Measurements from ENCODE around the gene DNM2.
A peak's percentile ranks its signal among the peaks of the same experiment; 100 is the strongest.
"Not testable (repeated sequence)": the region's sequence is repeated elsewhere in the genome, so short reads cannot be mapped to it uniquely, and the experiment has no call there.

DNM2 gene

GRCh38 chr19:10835754-10836478 lies 118.0 kb downstream of the DNM2 start, which contains the start of gene TMED1:
TSS of gene TMED1 (minus strand) at chr19:10836212. CDS start at chr19:10836191, 21 bp downstream.
- peak; percentile 100 for DNase-seq

- DNase-seq = peak; percentile 99
Measured at GRCh38 chr19:10836479-10837330, 118.8 kb downstream of the DNM2 start.

GRCh38 chr19:10837649-10838048 lies 119.8 kb downstream of the DNM2 start:
- DNase-seq = not testable (repeated sequence)

GRCh38 chr19:10838377-10838776 lies 120.5 kb downstream of the DNM2 start:
- no peak for DNase-seq

GRCh38 chr19:10839114-10840050 lies 121.5 kb downstream of the DNM2 start:
- no peak for DNase-seq

GRCh38 chr19:10842788-10843187 lies 124.9 kb downstream of the DNM2 start:
- DNase-seq = no peak

- DNase-seq = no peak
Measured at GRCh38 chr19:10846500-10847202, 128.8 kb downstream of the DNM2 start.

- DNase-seq = no peak
Measured at GRCh38 chr19:10848230-10848856, 130.5 kb downstream of the DNM2 start, which contains the start of gene C19orf38. TSS of gene C19orf38 (plus strand) at chr19:10848415. CDS start at chr19:10848509, 94 bp downstream.

- no peak for DNase-seq
Measured at GRCh38 chr19:10850631-10851030, 132.8 kb downstream of the DNM2 start.

- no peak for DNase-seq
Measured at GRCh38 chr19:10852098-10852800, 134.4 kb downstream of the DNM2 start.

GRCh38 chr19:10852941-10853340 lies 135.1 kb downstream of the DNM2 start:
- DNase-seq = no peak

GRCh38 chr19:10854350-10855089 lies 136.6 kb downstream of the DNM2 start:
- no peak for DNase-seq

GRCh38 chr19:10855879-10856522 lies 138.1 kb downstream of the DNM2 start:
- DNase-seq = no peak

- DNase-seq = not testable (repeated sequence)
Measured at GRCh38 chr19:10856899-10857298, 139.0 kb downstream of the DNM2 start.

GRCh38 chr19:10858204-10858828 lies 140.4 kb downstream of the DNM2 start:
- DNase-seq = no peak

GRCh38 chr19:10861103-10861651 lies 143.3 kb downstream of the DNM2 start:
- no peak for DNase-seq

GRCh38 chr19:10862561-10863106 lies 144.8 kb downstream of the DNM2 start:
- no peak for DNase-seq
